Right lobe of liver (tissue), 4 donors: ENCODE results near the gene CAMK2D.

Experiments used
- POLR2A ChIP-seq: fragments of 450-650 bp; IDR thresholded peaks from one replicate; pipeline ENCODE4 v1.6.1; 2017; ENCODE audit warnings: antibody characterized with exemption, mild to moderate bottlenecking
- TF ChIP-seq, protein P1 (sequence below), 4 donors: fragments of 200-600 bp in 3 of 4; fragments of 450-650 bp in 1 of 4; IDR thresholded peaks; one replicate each; pipeline versions ENCODE4 v1.5.1 to v1.8.0; 2016 to 2022; ENCODE audit warnings: antibody characterized with exemption in 4 of 4, mild to moderate bottlenecking in 2 of 4
- donor health status: DM: no; HTN: no; CAD: no.
- donor health status: DM: no; HTN: no; CAD: no.
- donor health status: DM: no; HTN: yes; CAD: no.

DNA sequence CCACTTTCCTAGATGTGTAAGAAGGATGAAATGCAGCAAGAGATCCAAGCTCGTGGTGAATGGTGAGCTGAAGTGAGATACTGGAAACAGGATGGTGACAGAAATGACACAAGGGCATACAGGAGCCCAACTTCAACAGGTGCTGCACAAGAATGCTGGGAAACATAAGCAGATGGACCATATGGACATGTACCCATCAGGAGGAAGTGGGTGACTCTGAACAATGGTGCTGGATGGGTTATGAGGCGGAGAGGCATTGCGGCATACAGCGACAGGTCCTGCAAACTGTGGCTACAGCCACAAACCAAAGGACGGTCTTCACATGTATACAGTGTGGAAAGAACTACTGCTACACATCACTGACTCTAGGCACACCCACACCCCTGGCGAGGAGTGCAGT is 265.7 kb downstream of the CAMK2D start:
- no peak for TF ChIP-seq POLR2A
- TF ChIP-seq, protein P1, sequence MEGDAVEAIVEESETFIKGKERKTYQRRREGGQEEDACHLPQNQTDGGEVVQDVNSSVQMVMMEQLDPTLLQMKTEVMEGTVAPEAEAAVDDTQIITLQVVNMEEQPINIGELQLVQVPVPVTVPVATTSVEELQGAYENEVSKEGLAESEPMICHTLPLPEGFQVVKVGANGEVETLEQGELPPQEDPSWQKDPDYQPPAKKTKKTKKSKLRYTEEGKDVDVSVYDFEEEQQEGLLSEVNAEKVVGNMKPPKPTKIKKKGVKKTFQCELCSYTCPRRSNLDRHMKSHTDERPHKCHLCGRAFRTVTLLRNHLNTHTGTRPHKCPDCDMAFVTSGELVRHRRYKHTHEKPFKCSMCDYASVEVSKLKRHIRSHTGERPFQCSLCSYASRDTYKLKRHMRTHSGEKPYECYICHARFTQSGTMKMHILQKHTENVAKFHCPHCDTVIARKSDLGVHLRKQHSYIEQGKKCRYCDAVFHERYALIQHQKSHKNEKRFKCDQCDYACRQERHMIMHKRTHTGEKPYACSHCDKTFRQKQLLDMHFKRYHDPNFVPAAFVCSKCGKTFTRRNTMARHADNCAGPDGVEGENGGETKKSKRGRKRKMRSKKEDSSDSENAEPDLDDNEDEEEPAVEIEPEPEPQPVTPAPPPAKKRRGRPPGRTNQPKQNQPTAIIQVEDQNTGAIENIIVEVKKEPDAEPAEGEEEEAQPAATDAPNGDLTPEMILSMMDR (IDR thresholded peaks at IDR 0.05), result no peak
